Activated CD4-positive, alpha-beta T cell treated with anti-CD3 and anti-CD28 coated beads, Interleukin-2, amount 10 ng/mL, durations not matched to agents 24 days and 14 days (primary cell): ENCODE data around the gene LILRA5. TPM values are rescaled to one million over a fixed set of nuclear protein-coding genes. Genes with fewer than 3 reads are reported as not detected.
"Not testable (repeated sequence)": the region's sequence is repeated elsewhere in the genome, so short reads cannot be mapped to it uniquely, and the experiment has no call there.

Source experiments
- DNase-seq: peaks from one replicate; pipeline ENCODE4 v3.0.0; 2022
- H3K27ac Mint-ChIP-seq: one replicate; pipeline ENCODE4 v1.8.0; 2022; ENCODE audit warnings: mild to moderate bottlenecking, mixed read lengths
- H3K27me3 Mint-ChIP-seq: one replicate; pipeline ENCODE4 v1.8.0; 2022; ENCODE audit warnings: mixed read lengths
- H3K36me3 Mint-ChIP-seq: one replicate; pipeline ENCODE4 v1.8.0; 2022; ENCODE audit warnings: low read depth, mild to moderate bottlenecking, mixed read lengths
- H3K4me1 Mint-ChIP-seq: one replicate; pipeline ENCODE4 v1.8.0; 2021; ENCODE audit warnings: mixed read lengths
- H3K4me3 Mint-ChIP-seq: one replicate; pipeline ENCODE4 v1.8.0; 2022; ENCODE audit warnings: mild to moderate bottlenecking, moderate library complexity, mixed read lengths
- H3K9me3 Mint-ChIP-seq: one replicate; pipeline ENCODE4 v1.8.0; 2021; ENCODE audit warnings: mixed read lengths
- intact Hi-C: fragments of 100-400 bp; cut with micrococcal nuclease; formaldehyde crosslinking; loops from one replicate; pipeline ENCODE4 v1.15.1; 2023
- total RNA-seq: library from RNA; stranded (reverse); gene quantifications from 2 replicates; pipeline ENCODE4 v1.2.3, GENCODE V29; 2022

LILRA5 gene
- total RNA-seq, 1 donor from 2014 or later = not detected

GRCh38 chr19:54305141-54305540 lies 7.8 kb downstream of the LILRA5 start:
- Mint-ChIP-seq H3K9me3 (no peaks in the 10 kb centered on the region), H3K4me1 (peaks cover 13% of the 10 kb centered on the region), H3K4me3 (no peak overlapping the region), H3K27ac (no peak overlapping the region), H3K27me3 (no peaks in the 10 kb centered on the region), H3K36me3 (no peaks in the 10 kb centered on the region)
- DNase-seq = no peak
- intact Hi-C loops = no loop called here

DNA sequence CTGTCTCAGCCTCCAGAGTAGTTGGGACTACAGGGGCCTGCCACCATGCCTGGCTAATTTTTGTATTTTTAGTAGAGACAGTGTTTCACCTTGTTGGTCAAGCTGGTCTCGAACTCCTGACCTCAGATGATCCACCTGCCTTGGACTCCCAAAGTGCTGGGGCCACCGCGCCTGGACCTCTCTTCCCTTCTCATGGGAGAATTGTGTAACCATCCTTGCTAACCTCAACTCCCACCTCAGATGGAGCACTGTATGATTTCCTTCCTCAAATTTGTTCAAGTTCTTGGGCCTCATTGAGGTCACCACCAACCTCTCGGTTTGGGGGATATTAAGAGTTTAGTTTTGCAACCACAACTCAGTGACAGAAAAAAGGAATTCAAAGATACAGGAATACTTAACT lies 10.7 kb downstream of the LILRA5 start:
- H3K27me3 Mint-ChIP-seq = no peaks in the 10 kb centered on the region
- no peak overlapping the region for H3K27ac Mint-ChIP-seq
- H3K4me3 Mint-ChIP-seq = no peak overlapping the region
- H3K36me3 Mint-ChIP-seq = no peaks in the 10 kb centered on the region
- H3K4me1 Mint-ChIP-seq = peaks cover 13% of the 10 kb centered on the region
- no peak for DNase-seq
- no peaks in the 10 kb centered on the region for H3K9me3 Mint-ChIP-seq
- intact Hi-C loops = no loop called here

DNA sequence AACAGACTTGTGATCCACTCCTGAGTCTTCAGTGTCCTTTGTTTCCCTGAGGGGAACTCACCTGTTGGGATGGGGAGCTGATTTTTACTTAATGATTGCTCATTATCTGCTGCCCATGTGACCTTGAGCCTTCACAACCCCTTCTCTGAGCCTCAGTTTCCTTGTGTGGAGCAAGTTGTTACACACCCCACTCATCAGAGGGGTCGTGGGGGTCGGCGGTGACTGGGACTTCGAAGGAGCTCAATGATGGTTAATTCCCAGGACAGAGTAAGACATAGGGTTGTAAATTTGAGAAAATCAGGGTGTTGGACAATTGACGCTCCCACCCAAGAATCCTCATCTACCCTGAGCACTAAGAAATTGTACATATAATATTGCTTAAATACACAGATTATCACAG lies 13.5 kb downstream of the LILRA5 start:
- H3K27me3 Mint-ChIP-seq = peaks cover 2% of the 10 kb centered on the region
- H3K36me3 Mint-ChIP-seq = no peaks in the 10 kb centered on the region
- H3K4me1 Mint-ChIP-seq = peaks cover 8% of the 10 kb centered on the region
- intact Hi-C loops = no loop called here
- H3K4me3 Mint-ChIP-seq = no peak overlapping the region
- H3K9me3 Mint-ChIP-seq = no peaks in the 10 kb centered on the region
- H3K27ac Mint-ChIP-seq = no peak overlapping the region
- no peak for DNase-seq

GRCh38 chr19:54299126-54299498 lies 13.9 kb downstream of the LILRA5 start:
- Mint-ChIP-seq H3K4me3 (no peak overlapping the region), H3K27ac (no peak overlapping the region), H3K9me3 (no peaks in the 10 kb centered on the region), H3K4me1 (peaks cover 4% of the 10 kb centered on the region), H3K36me3 (no peaks in the 10 kb centered on the region), H3K27me3 (peaks cover 4% of the 10 kb centered on the region)
- DNase-seq = no peak
- intact Hi-C loops = no loop called here

- Mint-ChIP-seq H3K27me3 (peaks cover 4% of the 10 kb centered on the region), H3K4me3 (no peak overlapping the region), H3K4me1 (no peaks in the 10 kb centered on the region), H3K27ac (no peak overlapping the region), H3K9me3 (no peaks in the 10 kb centered on the region), H3K36me3 (no peaks in the 10 kb centered on the region)
- no peak for DNase-seq
- intact Hi-C loops = no loop called here
Observed at GRCh38 chr19:54298357-54299125, 14.4 kb downstream of the LILRA5 start.

DNA sequence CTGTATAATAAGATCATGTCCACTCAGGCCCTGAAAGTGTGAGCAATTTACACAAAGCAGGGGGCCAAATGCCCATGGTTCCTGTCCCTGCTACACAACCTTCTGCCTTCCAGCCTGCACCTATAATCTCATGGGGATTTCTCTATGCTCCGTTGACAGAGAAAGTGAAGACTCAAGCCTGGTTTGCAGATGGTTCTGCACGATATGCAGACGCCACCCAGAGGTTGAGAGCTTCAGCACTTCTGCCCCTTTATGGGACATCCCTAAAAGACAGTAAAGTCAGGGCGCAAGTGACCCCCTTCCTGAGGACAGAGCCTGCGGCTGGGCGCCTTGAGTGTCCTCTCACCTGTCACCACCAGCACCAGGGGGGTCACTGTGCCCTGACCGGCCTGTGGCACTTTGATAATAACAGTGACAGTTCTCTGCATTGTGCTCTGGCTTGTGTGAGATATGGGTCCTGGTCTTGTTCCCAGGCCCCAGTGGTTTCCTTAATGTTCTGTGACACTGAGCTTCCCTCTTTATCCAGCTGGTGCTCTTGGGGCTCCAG lies 15.1 kb downstream of the LILRA5 start:
- H3K27ac Mint-ChIP-seq = no peak overlapping the region
- no peak overlapping the region for H3K4me3 Mint-ChIP-seq
- H3K9me3 Mint-ChIP-seq = no peaks in the 10 kb centered on the region
- no peaks in the 10 kb centered on the region for H3K36me3 Mint-ChIP-seq
- peaks cover 6% of the 10 kb centered on the region for H3K27me3 Mint-ChIP-seq
- intact Hi-C loops = loop anchor here (1.0 kb wide), 1 partner anchor 11 kb away; no protein-coding TSS in a partner anchor
- no peak for DNase-seq
- H3K4me1 Mint-ChIP-seq = no peaks in the 10 kb centered on the region

GRCh38 chr19:54294539-54294938 lies 18.4 kb downstream of the LILRA5 start:
- Mint-ChIP-seq H3K4me3 (no peak overlapping the region), H3K27ac (no peak overlapping the region), H3K36me3 (no peaks in the 10 kb centered on the region), H3K27me3 (peaks cover 6% of the 10 kb centered on the region), H3K9me3 (no peaks in the 10 kb centered on the region), H3K4me1 (no peaks in the 10 kb centered on the region)
- intact Hi-C loops = no loop called here
- DNase-seq = no peak

DNA sequence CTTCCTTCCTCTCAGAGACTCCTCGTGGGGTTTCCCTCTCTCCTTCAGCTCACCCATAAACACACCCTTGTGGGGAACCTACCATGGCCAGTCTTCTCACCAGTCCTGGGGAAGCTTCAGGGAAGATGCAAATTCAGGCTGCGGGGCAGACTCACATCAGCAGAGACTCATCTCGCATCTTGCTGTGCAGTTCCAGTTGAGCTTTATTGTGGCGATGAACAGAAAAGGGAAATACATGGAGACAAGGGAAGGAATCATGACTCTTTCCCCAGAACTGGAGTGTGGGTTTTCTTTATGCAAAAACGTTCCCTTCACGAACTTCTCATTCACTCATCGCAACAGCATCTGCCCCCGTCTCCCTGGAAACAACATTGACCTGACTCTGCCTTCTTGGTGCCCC lies 23.8 kb downstream of the LILRA5 start:
- H3K9me3 Mint-ChIP-seq = not testable (repeated sequence)

DNA sequence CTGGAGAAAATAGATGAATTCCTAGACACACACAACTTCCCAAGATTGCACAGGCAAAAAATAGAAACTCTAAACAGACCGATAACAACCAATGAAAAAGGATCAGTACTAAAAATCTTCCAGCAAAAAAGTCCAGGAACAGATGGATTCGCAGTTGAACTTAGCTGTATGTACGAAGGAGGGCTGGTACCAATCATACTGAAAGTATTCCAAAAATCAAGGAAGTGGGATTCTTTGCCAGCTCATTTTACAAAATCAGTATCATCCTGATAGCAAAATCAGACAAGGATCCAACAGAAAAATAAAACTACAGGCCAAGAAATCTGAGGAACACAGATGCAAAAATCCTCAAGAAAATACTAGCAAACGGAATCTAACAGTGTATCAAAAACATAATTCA lies 25.5 kb downstream of the LILRA5 start:
- intact Hi-C loops = no loop called here

More for the DNA sequence above, 23.8 kb downstream of the LILRA5 start:
- intact Hi-C loops, H3K4me1 Mint-ChIP-seq, H3K36me3 Mint-ChIP-seq, H3K27ac Mint-ChIP-seq, H3K4me3 Mint-ChIP-seq, DNase-seq: not testable (repeated sequence)
- H3K27me3 Mint-ChIP-seq = peaks cover 23% of the 10 kb centered on the region

GRCh38 chr19:54286283-54286682 lies 26.7 kb downstream of the LILRA5 start:
- H3K27ac Mint-ChIP-seq, DNase-seq, H3K36me3 Mint-ChIP-seq, H3K4me1 Mint-ChIP-seq, H3K9me3 Mint-ChIP-seq, intact Hi-C loops, H3K4me3 Mint-ChIP-seq: not testable (repeated sequence)
- H3K27me3 Mint-ChIP-seq = peaks cover 36% of the 10 kb centered on the region

More for the DNA sequence above, 25.5 kb downstream of the LILRA5 start:
- Mint-ChIP-seq H3K27me3 (peaks cover 29% of the 10 kb centered on the region), H3K4me1 (peaks cover 3% of the 10 kb centered on the region), H3K9me3 (no peaks in the 10 kb centered on the region), H3K36me3 (no peaks in the 10 kb centered on the region), H3K27ac (no peak overlapping the region), H3K4me3 (no peak overlapping the region)
- DNase-seq = no peak

GRCh38 chr19:54285427-54286056 lies 27.4 kb downstream of the LILRA5 start:
- H3K4me1 Mint-ChIP-seq, H3K4me3 Mint-ChIP-seq, H3K9me3 Mint-ChIP-seq, DNase-seq, H3K27ac Mint-ChIP-seq, intact Hi-C loops, H3K36me3 Mint-ChIP-seq: not testable (repeated sequence)
- H3K27me3 Mint-ChIP-seq = peaks cover 42% of the 10 kb centered on the region

GRCh38 chr19:54282686-54283470 lies 30.1 kb downstream of the LILRA5 start:
- H3K4me1 Mint-ChIP-seq = peaks cover 3% of the 10 kb centered on the region
- H3K36me3 Mint-ChIP-seq = no peaks in the 10 kb centered on the region
- H3K4me3 Mint-ChIP-seq = no peak overlapping the region
- DNase-seq = no peak
- intact Hi-C loops = no loop called here
- no peak overlapping the region for H3K27ac Mint-ChIP-seq
- peaks cover 35% of the 10 kb centered on the region for H3K27me3 Mint-ChIP-seq
- H3K9me3 Mint-ChIP-seq = no peaks in the 10 kb centered on the region

GRCh38 chr19:54281729-54282075 lies 31.3 kb downstream of the LILRA5 start:
- DNase-seq, H3K36me3 Mint-ChIP-seq, H3K4me1 Mint-ChIP-seq, intact Hi-C loops, H3K4me3 Mint-ChIP-seq, H3K9me3 Mint-ChIP-seq, H3K27ac Mint-ChIP-seq: not testable (repeated sequence)
- peaks cover 28% of the 10 kb centered on the region for H3K27me3 Mint-ChIP-seq
